H1 (cell line): ENCODE data around the gene RNPEPL1. TPM values are rescaled to one million over a fixed set of nuclear protein-coding genes. Genes with fewer than 3 reads are reported as not detected.

Experiments
- CTCF ChIA-PET: fragments of 300-600 bp; sonication (Branson Sonifier 250); formaldehyde crosslinking; loops from one replicate; lab custom pipeline; 2021; ENCODE audit not compliant: partially characterized antibody; lab: Charles Lee
- POLR2A ChIA-PET: fragments of 300-600 bp; sonication (Branson Sonifier 250); formaldehyde crosslinking; loops from one replicate; lab custom pipeline; 2021; ENCODE audit warnings: inconsistent platforms; ENCODE audit not compliant: partially characterized antibody; lab: Charles Lee
- DNase-seq, 2 experiments: peaks; one replicate each; pipeline versions ENCODE4 v3.0.0 to v3.0.0-alpha.2; 2010 to 2022; ENCODE audit warnings: low spot score in 2 of 2, low read depth in 1 of 2, mixed read lengths in 1 of 2
- FAIRE-seq: peaks from 2 replicates; lab custom pipeline; 2011; peaks lifted over from hg19 to GRCh38; lab: Jason Lieb, UNC
- H2AFZ ChIP-seq: 2 replicates; pipeline ENCODE4 v1.8.1; 2012; ENCODE audit warnings: low read length, inconsistent platforms
- H2AK5ac ChIP-seq: 2 replicates; pipeline ENCODE4 v1.6.1; 2013; ENCODE audit warnings: low read depth, low read length
- H2BK120ac ChIP-seq: replicated peaks from 2 replicates; pipeline ENCODE3; 2013; ENCODE audit warnings: low read depth, low read length, inconsistent platforms
- H2BK12ac ChIP-seq: 2 replicates; pipeline ENCODE4 v1.6.1; 2013; ENCODE audit warnings: low read depth, low read length
- H2BK15ac ChIP-seq: 2 replicates; pipeline ENCODE4 v1.6.1; 2013; ENCODE audit warnings: low read length
- H2BK20ac ChIP-seq: 2 replicates; pipeline ENCODE4 v1.6.1; 2013; ENCODE audit warnings: low read length
- H2BK5ac ChIP-seq: 2 replicates; pipeline ENCODE4 v1.6.1; 2013; ENCODE audit warnings: low read depth, low read length
- H3K14ac ChIP-seq: 2 replicates; pipeline ENCODE4 v1.6.1; 2013; ENCODE audit warnings: inconsistent platforms; ENCODE audit not compliant: insufficient read length
- H3K18ac ChIP-seq: 2 replicates; pipeline ENCODE4 v1.6.1; 2013; ENCODE audit warnings: low read length; ENCODE audit errors: extremely low read depth
- H3K23ac ChIP-seq: 2 replicates; pipeline ENCODE4 v1.6.1; 2013; ENCODE audit warnings: inconsistent platforms; ENCODE audit not compliant: insufficient read length
- H3K23me2 ChIP-seq: 2 replicates; pipeline ENCODE4 v1.6.1; 2013; ENCODE audit warnings: low read depth, low read length
- H3K27ac ChIP-seq: 2 replicates; pipeline ENCODE4 v1.6.1; 2011; ENCODE audit warnings: low read depth, low read length, inconsistent platforms
- H3K27me3 ChIP-seq, 4 experiments: replicated peaks in 1 of 4; 1 replicate in 1 of 4; 2 replicates in 3 of 4; pipeline versions ENCODE4 v1.6.1 to v1.8.1; 2011 to 2013; ENCODE audit warnings: low read length in 3 of 4, mild to moderate bottlenecking in 3 of 4, inconsistent platforms in 2 of 4, mixed read lengths in 2 of 4, moderate library complexity in 1 of 4; ENCODE audit not compliant: control insufficient read depth in 3 of 4, insufficient read depth in 3 of 4; ENCODE audit errors: extremely low read depth in 1 of 4
- H3K36me3 ChIP-seq, 4 experiments: 2 replicates each; pipeline versions ENCODE4 v1.6.1 to v1.8.1; 2011 to 2013; ENCODE audit warnings: mild to moderate bottlenecking in 4 of 4, low read length in 3 of 4, moderate library complexity in 2 of 4, control low read depth in 1 of 4, inconsistent platforms in 1 of 4; ENCODE audit not compliant: insufficient read depth in 4 of 4, control insufficient read depth in 2 of 4
- H3K4ac ChIP-seq: replicated peaks from 2 replicates; pipeline ENCODE3; 2013; ENCODE audit warnings: low read length, low read depth, mixed read lengths, inconsistent platforms; ENCODE audit not compliant: insufficient read length
- H3K4me1 ChIP-seq, 4 experiments: replicated peaks in 1 of 4; 1 replicate in 1 of 4; 2 replicates in 3 of 4; pipeline versions ENCODE4 v1.6.1 to v1.8.1; 2011 to 2013; ENCODE audit warnings: low read length in 3 of 4, inconsistent platforms in 2 of 4, mixed read lengths in 1 of 4; ENCODE audit not compliant: insufficient read depth in 4 of 4, control insufficient read depth in 3 of 4
- H3K4me2 ChIP-seq, 2 experiments: 2 replicates each; pipeline versions ENCODE4 v1.6.1 to v1.8.1; 2011 to 2013; ENCODE audit warnings: low read depth in 2 of 2, low read length in 2 of 2, control low read depth in 1 of 2, inconsistent platforms in 1 of 2, mild to moderate bottlenecking in 1 of 2; ENCODE audit not compliant: insufficient read depth in 1 of 2
- H3K4me3 ChIP-seq, 4 experiments: fragments of 200-600, 300-600 bp in 1 of 4; sonication (generic), shearing (Covaris generic), sonication (Bioruptor Twin) in 1 of 4; 2 replicates each; pipeline versions ENCODE4 v1.5.1 to v1.8.1; 2011 to 2016; ENCODE audit warnings: low read length in 4 of 4, low read depth in 3 of 4, control low read depth in 2 of 4, inconsistent platforms in 2 of 4, mild to moderate bottlenecking in 2 of 4, mixed read lengths in 1 of 4, moderate library complexity in 1 of 4; ENCODE audit not compliant: insufficient read depth in 2 of 4; ENCODE audit errors: extremely low read depth in 1 of 4
- H3K56ac ChIP-seq: replicated peaks from 2 replicates; pipeline ENCODE3; 2013; ENCODE audit warnings: low read depth, mild to moderate bottlenecking, mixed read lengths, low read length, inconsistent platforms; ENCODE audit not compliant: insufficient read length
- H3K79me1 ChIP-seq: 2 replicates; pipeline ENCODE4 v1.6.1; 2013; ENCODE audit warnings: low read depth, low read length, control low read depth
- H3K79me2 ChIP-seq, 2 experiments: 2 replicates each; pipeline versions ENCODE4 v1.6.1 to v1.8.1; 2012 to 2013; ENCODE audit warnings: low read length in 2 of 2, mild to moderate bottlenecking in 2 of 2, inconsistent platforms in 1 of 2; ENCODE audit not compliant: insufficient read depth in 2 of 2, control insufficient read depth in 1 of 2
- H3K9ac ChIP-seq, 4 experiments: replicated peaks in 1 of 4; 1 replicate in 1 of 4; 2 replicates in 3 of 4; pipeline versions ENCODE4 v1.6.1 to v1.8.1; 2011 to 2013; ENCODE audit warnings: low read depth in 3 of 4, low read length in 3 of 4, control low read depth in 2 of 4, mild to moderate bottlenecking in 2 of 4, moderate library complexity in 2 of 4, inconsistent platforms in 1 of 4; ENCODE audit errors: extremely low read depth in 1 of 4
- H3K9me3 ChIP-seq, 2 experiments: 2 replicates each; pipeline versions ENCODE4 v1.6.1 to v1.8.1; 2012 to 2013; ENCODE audit warnings: mild to moderate bottlenecking in 2 of 2, moderate library complexity in 2 of 2, control low read depth in 1 of 2, inconsistent platforms in 1 of 2, low read depth in 1 of 2, low read length in 1 of 2, mixed read lengths in 1 of 2; ENCODE audit not compliant: insufficient read depth in 2 of 2
- H4K20me1 ChIP-seq, 2 experiments: replicated peaks in 1 of 2; 2 replicates each; pipeline versions ENCODE3 to v1.8.1; 2011 to 2013; ENCODE audit warnings: inconsistent platforms in 2 of 2, low read length in 2 of 2, mild to moderate bottlenecking in 1 of 2; ENCODE audit not compliant: insufficient read depth in 2 of 2, control insufficient read depth in 1 of 2
- H4K5ac ChIP-seq: 2 replicates; pipeline ENCODE4 v1.6.1; 2013; ENCODE audit warnings: low read length, low read depth, mixed read lengths, inconsistent platforms; ENCODE audit not compliant: insufficient read length
- H4K8ac ChIP-seq: 2 replicates; pipeline ENCODE4 v1.8.0; 2013; ENCODE audit warnings: mild to moderate bottlenecking, moderate library complexity, low read length, inconsistent platforms; ENCODE audit not compliant: insufficient read depth; ENCODE audit errors: extremely low read depth
- H4K91ac ChIP-seq: replicated peaks from 2 replicates; pipeline ENCODE3; 2013; ENCODE audit warnings: low read length, mixed read lengths, inconsistent platforms; ENCODE audit not compliant: insufficient read length
- CEBPB ChIP-seq: IDR thresholded peaks from 2 replicates; pipeline ENCODE4 v1.6.1; 2012; ENCODE audit warnings: low read depth, low read length
- KDM5A ChIP-seq: fragments of 200-600 bp; IDR thresholded peaks from 2 replicates; pipeline ENCODE4 v1.7.1; 2012; ENCODE audit warnings: mild to moderate bottlenecking, low read length, inconsistent platforms, mixed read lengths
- POU5F1 ChIP-seq: IDR thresholded peaks from 2 replicates; pipeline ENCODE4 v1.6.1; 2011; ENCODE audit warnings: low read depth, mild to moderate bottlenecking, low read length, moderate library complexity
- RAD21 ChIP-seq, 2 experiments: IDR thresholded peaks in 1 of 2; conservative IDR thresholded peaks in 1 of 2; 2 replicates each; pipeline ENCODE4 v1.6.1; 2011; ENCODE audit warnings: low read depth in 2 of 2, low read length in 2 of 2, improper control_type of control experiment in 1 of 2, inconsistent platforms in 1 of 2, mild to moderate bottlenecking in 1 of 2, moderate library complexity in 1 of 2
- RNF2 ChIP-seq: fragments of 200-900, 300-1000 bp; sonication (generic); IDR thresholded peaks from 2 replicates; pipeline ENCODE4 v1.7.1; 2016; ENCODE audit warnings: borderline replicate concordance, low read depth, mild to moderate bottlenecking, antibody characterized with exemption, low read length; ENCODE audit not compliant: poor library complexity, severe bottlenecking; ENCODE audit errors: missing control alignments
- WGBS, 2 experiments: shearing (Covaris generic) in 1 of 2; methylation state at CpG; one replicate each; pipeline versions ENCODE4 v1.1.6 to v1.1.7; 2013 to 2015; ENCODE audit warnings: low lambda C conversion rate in 2 of 2, mixed read lengths in 2 of 2, inconsistent platforms in 1 of 2, low coverage in 1 of 2, missing lambda C conversion rate in 1 of 2; ENCODE audit not compliant: insufficient replicate concordance in 2 of 2, insufficient coverage in 1 of 2, insufficient read length in 1 of 2; ENCODE audit errors: extremely low coverage in 1 of 2, missing lambda C conversion rate in 1 of 2; 5-methylcytosine and 5-hydroxymethylcytosine counted together
- polyA plus RNA-seq, 7 experiments: library from polyadenylated mRNA; depleted of rRNA in 3 of 7; stranded (reverse) in 5 of 7; unstranded in 2 of 7; fragments of >200 nt in 5 of 7; fragments of 200-250 nt in 2 of 7; gene quantifications; 1 replicate in 5 of 7; 2 replicates in 1 of 7; 4 replicates in 1 of 7; pipeline versions ENCODE4 v1.2.1 to v1.2.3, GENCODE V29; 2011 to 2013; ENCODE audit warnings: missing spikeins in 2 of 7, mixed read lengths in 2 of 7
- total RNA-seq: library from RNA; stranded (reverse); fragmentation: NEBNext Ultra II Directional; extraction: Animal tissue kit (Norgen Biotek cat#: 25700); gene quantifications from 2 replicates; pipeline ENCODE4 v1.2.1, GENCODE V29; 2021

Gene RNPEPL1
- total and polyA plus RNA-seq, 2 of the 8 experiments (the other 6 are each of a cell fraction or from before 2014, with no cell fraction given), result 9.0 to 11.3 TPM

GRCh38 chr2:240565333-240566202, 2.7 kb upstream of the RNPEPL1 start:
- H2BK12ac ChIP-seq, result no peak overlapping the region
- no peak overlapping the region for H4K91ac ChIP-seq
- H3K4ac ChIP-seq, result no peak overlapping the region
- DNase-seq, result peak in 1 of 2 experiments; percentile 41
- TF ChIP-seq RAD21 (IDR thresholded peaks at IDR 0.05 in 1 of 2, conservative IDR thresholded peaks at IDR 0.05 in 1 of 2; ENCODE audit: low read depth in 2 of 2, low read length in 2 of 2), result no peak
- no peak for TF ChIP-seq RNF2
- TF ChIP-seq POU5F1, result no peak
- TF ChIP-seq CEBPB, result no peak
- no peak for TF ChIP-seq KDM5A
- H3K23me2 ChIP-seq, result peaks cover 10% of the 10 kb centered on the region; the same call in 1 of the 2 replicates
- peak overlapping the region in 1 of 2 experiments; percentile 88; a peak in 1 of 4 replicates for H3K4me2 ChIP-seq
- no peak overlapping the region for H2AFZ ChIP-seq
- peaks cover 0 to 30% (median 21%) of the 10 kb centered on the region in 4 experiments; a peak in 6 of 7 replicates for H3K4me1 ChIP-seq
- H3K9ac ChIP-seq, result no peak overlapping the region
- H2BK15ac ChIP-seq, result 0 out of 2 replicates have a peak overlapping the region, but pooled peaks have one; percentile 32
- no peak overlapping the region for H4K5ac ChIP-seq
- H2BK20ac ChIP-seq, result no peak overlapping the region
- CTCF ChIA-PET, result interaction anchor here (0.6 to 5.3 kb wide), 19 partner anchors 8 to 129 kb away, joined by 3 to 37 read pairs (median 4); partner anchors contain the start of genes ANKMY1 and CAPN10
- no peaks in the 10 kb centered on the region for H3K9me3 ChIP-seq
- H4K8ac ChIP-seq, result peak overlapping the region; percentile 15; the same call in 1 of the 2 replicates
- no peak overlapping the region for H3K14ac ChIP-seq
- no peak overlapping the region for H3K56ac ChIP-seq
- FAIRE-seq, result no peak
- peak overlapping the region in 1 of 4 experiments; percentile 41; a peak in 1 of 8 replicates for H3K4me3 ChIP-seq
- peaks cover 18 to 34% (median 30%) of the 10 kb centered on the region in 4 experiments for H3K27me3 ChIP-seq
- H3K23ac ChIP-seq, result no peak overlapping the region
- no peaks in the 10 kb centered on the region for H3K79me1 ChIP-seq
- H3K36me3 ChIP-seq, result no peaks in the 10 kb centered on the region
- H3K79me2 ChIP-seq, result no peaks in the 10 kb centered on the region
- H2AK5ac ChIP-seq, result no peak overlapping the region
- H3K27ac ChIP-seq, result no peak overlapping the region
- POLR2A ChIA-PET, result interaction anchor here (0.7 to 3.0 kb wide), 4 partner anchors 8 to 24 kb away, joined by 3 to 21 read pairs (median 4); partner anchors contain the start of genes ANKMY1 and CAPN10
- 0 out of 2 replicates have a peak overlapping the region, but pooled peaks have one; percentile 60 for H3K18ac ChIP-seq
- 0 out of 2 replicates have a peak overlapping the region, but pooled peaks have one; percentile 45 for H2BK5ac ChIP-seq
- 89% methylated on average over 20 of the region's 26 CpGs; no CpG with 5 or more reads in 1 of the 2 experiments for WGBS, 2 experiments
- no peak overlapping the region for H2BK120ac ChIP-seq
- peaks cover 0 to 10% of the 10 kb centered on the region in 2 experiments for H4K20me1 ChIP-seq
